ENCODE data around the gene TAF10. TPM values are rescaled to one million over a fixed set of nuclear protein-coding genes. Genes with fewer than 3 reads are reported as not detected.

The TAF10 gene
- total and polyA plus RNA-seq, 8 donors: 15.8 to 234 (median 157) TPM

GRCh38 chr11:6594142-6594768 lies 17.8 kb downstream of the TAF10 start:
- Histone ChIP-seq H3K4me1 (peaks cover 0 to 48% (median 22%) of the 10 kb centered on the region in 4 donors), H3K27me3 (no peaks in the 10 kb centered on the region), H3K9me3 (no peaks in the 10 kb centered on the region), H3K4me3 (no peak overlapping the region), H3K36me3 (peaks cover 12 to 77% (median 58%) of the 10 kb centered on the region in 4 donors), H3K27ac (peak overlapping the region in 1 of 5 donors; percentile 75)
- WGBS, 5 donors: 80 to 96% (median 87%) methylated on average over 3 of the region's 3 CpGs
- no peak for DNase-seq
- intact Hi-C loops (cut with DNase I; ENCODE audit: low total_unique reads): no loop called here
- no peak for TF ChIP-seq POLR2AphosphoS5 (IDR thresholded peaks at IDR 0.05)
- no peak for TF ChIP-seq EP300 (IDR thresholded peaks at IDR 0.05)
- TF ChIP-seq CTCF (IDR thresholded peaks at IDR 0.05): no peak
- no peak for TF ChIP-seq POLR2A (IDR thresholded peaks at IDR 0.05)

GRCh38 chr11:6588018-6588417 lies 24.0 kb downstream of the TAF10 start:
- no peak overlapping the region for H3K4me3 ChIP-seq
- peaks cover 5 to 19% (median 8%) of the 10 kb centered on the region in 4 donors for H3K4me1 ChIP-seq
- H3K9me3 ChIP-seq: peaks cover 3 to 21% (median 12%) of the 10 kb centered on the region in 4 donors
- DNase-seq: no peak
- no peaks in the 10 kb centered on the region for H3K27me3 ChIP-seq
- intact Hi-C loops (cut with DNase I; ENCODE audit: low total_unique reads): no loop called here
- TF ChIP-seq POLR2A (IDR thresholded peaks at IDR 0.05): no peak
- TF ChIP-seq POLR2AphosphoS5 (IDR thresholded peaks at IDR 0.05): no peak
- no peak for TF ChIP-seq EP300 (IDR thresholded peaks at IDR 0.05)
- no peak for TF ChIP-seq CTCF (IDR thresholded peaks at IDR 0.05)
- peak overlapping the region in 2 of 5 donors; percentile 30 to 39 for H3K27ac ChIP-seq
- peaks cover 0 to 26% (median 16%) of the 10 kb centered on the region in 4 donors for H3K36me3 ChIP-seq
- WGBS, 5 donors: 93 to 98% (median 95%) methylated on average over 1 of the region's 1 CpG

- intact Hi-C loops (cut with DNase I; ENCODE audit: low total_unique reads): no loop called here
- Histone ChIP-seq H3K27me3 (no peaks in the 10 kb centered on the region), H3K4me1 (peaks cover 5 to 19% (median 8%) of the 10 kb centered on the region in 4 donors), H3K36me3 (peaks cover 0 to 20% (median 12%) of the 10 kb centered on the region in 4 donors), H3K9me3 (peaks cover 3 to 22% (median 12%) of the 10 kb centered on the region in 4 donors), H3K27ac (peak overlapping the region in 2 of 5 donors; percentile 30 to 39), H3K4me3 (no peak overlapping the region)
- TF ChIP-seq POLR2A (IDR thresholded peaks at IDR 0.05) (no peak), POLR2AphosphoS5 (IDR thresholded peaks at IDR 0.05) (peak in 1 of 3 donors; percentile 49), EP300 (IDR thresholded peaks at IDR 0.05) (no peak)
- WGBS, 5 donors: 65 to 83% (median 68%) methylated on average over 8 to 11 of the region's 11 CpGs
- peak in 1 of 2 donors; percentile 83 for DNase-seq
These were observed 24.6 kb downstream of the TAF10 start for GRCh38 chr11:6587360-6587953.

GRCh38 chr11:6586434-6587359 lies 25.3 kb downstream of the TAF10 start:
- H3K4me1 ChIP-seq: peaks cover 5 to 19% (median 8%) of the 10 kb centered on the region in 4 donors
- no peaks in the 10 kb centered on the region for H3K27me3 ChIP-seq
- intact Hi-C loops (cut with DNase I; ENCODE audit: low total_unique reads): no loop called here
- H3K36me3 ChIP-seq: peaks cover 0 to 13% (median 5%) of the 10 kb centered on the region in 4 donors
- 78 to 95% (median 92%) methylated on average over 17 to 25 of the region's 25 CpGs for WGBS, 5 donors
- H3K4me3 ChIP-seq: peak overlapping the region in 1 of 4 donors; percentile 4
- peaks cover 3 to 22% (median 12%) of the 10 kb centered on the region in 4 donors for H3K9me3 ChIP-seq
- TF ChIP-seq CTCF (IDR thresholded peaks at IDR 0.05) (no peak), EP300 (IDR thresholded peaks at IDR 0.05) (no peak), POLR2AphosphoS5 (IDR thresholded peaks at IDR 0.05) (no peak), POLR2A (IDR thresholded peaks at IDR 0.05) (no peak)
- DNase-seq: no peak
- no peak overlapping the region for H3K27ac ChIP-seq

Measured in stomach (tissue), 9 donors.